ENCODE data around the gene AMACR.

The AMACR gene

GRCh38 chr5:34030048-34030447, 22.2 kb upstream of the AMACR start:
- H3K4me3 ChIP-seq: no peak overlapping the region
- H3K27ac ChIP-seq: no peak overlapping the region
- H3K27me3 ChIP-seq: no peaks in the 10 kb centered on the region
- no peaks in the 10 kb centered on the region for H3K4me1 ChIP-seq
- TF ChIP-seq Cebpa-rat (IDR thresholded peaks at IDR 0.05): no peak
- H3K4me2 ChIP-seq: no peak overlapping the region
- no peak overlapping the region for H3K9ac ChIP-seq
- no peaks in the 10 kb centered on the region for H3K9me3 ChIP-seq (replicated peaks in 1 of 11)
- peaks cover 0 to 64% (median 27%) of the 10 kb centered on the region in 11 experiments; a peak in 17 of 22 replicates for H3K36me3 ChIP-seq
- H4K20me1 ChIP-seq: no peaks in the 10 kb centered on the region

GRCh38 chr5:34028349-34028748, 20.5 kb upstream of the AMACR start:
- Histone ChIP-seq H3K27me3 (no peaks in the 10 kb centered on the region), H4K20me1 (no peaks in the 10 kb centered on the region), H3K9me3 (replicated peaks in 1 of 11) (no peaks in the 10 kb centered on the region), H3K36me3 (peaks cover 0 to 64% (median 26%) of the 10 kb centered on the region in 11 experiments; a peak in 15 of 22 replicates), H3K4me1 (no peaks in the 10 kb centered on the region), H3K4me3 (no peak overlapping the region), H3K4me2 (no peak overlapping the region), H3K27ac (no peak overlapping the region), H3K9ac (no peak overlapping the region)
- no peak for TF ChIP-seq Cebpa-rat (IDR thresholded peaks at IDR 0.05)

GRCh38 chr5:34026089-34026761, 18.4 kb upstream of the AMACR start:
- TF ChIP-seq Cebpa-rat (IDR thresholded peaks at IDR 0.05): no peak
- Histone ChIP-seq H3K4me1 (peaks cover 0 to 10% (median 3%) of the 10 kb centered on the region in 10 experiments; a peak in 6 of 20 replicates), H3K27ac (no peak overlapping the region), H3K4me3 (no peak overlapping the region), H4K20me1 (no peaks in the 10 kb centered on the region), H3K27me3 (no peaks in the 10 kb centered on the region), H3K9ac (no peak overlapping the region), H3K4me2 (no peak overlapping the region), H3K36me3 (peaks cover 0 to 64% (median 25%) of the 10 kb centered on the region in 11 experiments; a peak in 14 of 22 replicates), H3K9me3 (replicated peaks in 1 of 11) (no peaks in the 10 kb centered on the region)

- TF ChIP-seq Cebpa-rat (IDR thresholded peaks at IDR 0.05): no peak
- Histone ChIP-seq H3K9ac (no peak overlapping the region), H3K4me3 (no peak overlapping the region), H3K27ac (no peak overlapping the region), H4K20me1 (no peaks in the 10 kb centered on the region), H3K9me3 (replicated peaks in 1 of 11) (no peaks in the 10 kb centered on the region), H3K27me3 (no peaks in the 10 kb centered on the region), H3K4me1 (peaks cover 0 to 10% (median 3%) of the 10 kb centered on the region in 10 experiments; a peak in 6 of 20 replicates), H3K4me2 (peak overlapping the region in 2 of 11 experiments; percentile 5 to 10; a peak in 1 of 22 replicates), H3K36me3 (peaks cover 0 to 75% (median 36%) of the 10 kb centered on the region in 11 experiments; a peak in 15 of 22 replicates)
Observed at GRCh38 chr5:34022121-34022705, 14.4 kb upstream of the AMACR start.

- H3K9me3 ChIP-seq (replicated peaks in 1 of 11): no peaks in the 10 kb centered on the region
- H3K27ac ChIP-seq: no peak overlapping the region
- no peak overlapping the region for H3K4me2 ChIP-seq
- H3K4me3 ChIP-seq: no peak overlapping the region
- H3K9ac ChIP-seq: no peak overlapping the region
- TF ChIP-seq Cebpa-rat (IDR thresholded peaks at IDR 0.05): no peak
- H3K36me3 ChIP-seq: peaks cover 0 to 67% (median 36%) of the 10 kb centered on the region in 11 experiments; a peak in 15 of 22 replicates
- no peaks in the 10 kb centered on the region for H4K20me1 ChIP-seq
- H3K4me1 ChIP-seq: peaks cover 0 to 10% (median 3%) of the 10 kb centered on the region in 10 experiments; a peak in 6 of 20 replicates
- H3K27me3 ChIP-seq: no peaks in the 10 kb centered on the region
Observed at GRCh38 chr5:34021334-34021733, 13.5 kb upstream of the AMACR start.

- Histone ChIP-seq H4K20me1 (no peaks in the 10 kb centered on the region), H3K4me1 (peaks cover 0 to 10% (median 3%) of the 10 kb centered on the region in 10 experiments; a peak in 6 of 20 replicates), H3K9me3 (replicated peaks in 1 of 11) (no peaks in the 10 kb centered on the region), H3K9ac (no peak overlapping the region), H3K27me3 (no peaks in the 10 kb centered on the region), H3K36me3 (peaks cover 0 to 61% (median 33%) of the 10 kb centered on the region in 11 experiments; a peak in 15 of 22 replicates), H3K4me2 (no peak overlapping the region), H3K4me3 (no peak overlapping the region), H3K27ac (no peak overlapping the region)
- no peak for TF ChIP-seq Cebpa-rat (IDR thresholded peaks at IDR 0.05)
Observed at GRCh38 chr5:34020726-34021125, 12.9 kb upstream of the AMACR start.

GRCh38 chr5:34017254-34017653, 9.4 kb upstream of the AMACR start:
- no peak for TF ChIP-seq Cebpa-rat (IDR thresholded peaks at IDR 0.05)
- Histone ChIP-seq H3K27me3 (no peaks in the 10 kb centered on the region), H3K4me2 (no peak overlapping the region), H4K20me1 (no peaks in the 10 kb centered on the region), H3K4me1 (peaks cover 0 to 9% (median 2%) of the 10 kb centered on the region in 10 experiments; a peak in 6 of 20 replicates), H3K27ac (no peak overlapping the region), H3K9ac (no peak overlapping the region), H3K9me3 (replicated peaks in 1 of 11) (no peaks in the 10 kb centered on the region), H3K36me3 (peaks cover 0 to 27% (median 16%) of the 10 kb centered on the region in 11 experiments; a peak in 10 of 22 replicates), H3K4me3 (no peak overlapping the region)

GRCh38 chr5:34016750-34017149, 8.9 kb upstream of the AMACR start:
- H4K20me1 ChIP-seq: no peaks in the 10 kb centered on the region
- H3K9me3 ChIP-seq (replicated peaks in 1 of 11): no peaks in the 10 kb centered on the region
- peaks cover 0 to 4% (median 0%) of the 10 kb centered on the region in 10 experiments; a peak in 2 of 20 replicates for H3K4me1 ChIP-seq
- H3K27me3 ChIP-seq: no peaks in the 10 kb centered on the region
- no peak overlapping the region for H3K9ac ChIP-seq
- H3K4me3 ChIP-seq: no peak overlapping the region
- H3K27ac ChIP-seq: no peak overlapping the region
- peaks cover 0 to 26% (median 14%) of the 10 kb centered on the region in 11 experiments; a peak in 9 of 22 replicates for H3K36me3 ChIP-seq
- no peak overlapping the region for H3K4me2 ChIP-seq
- TF ChIP-seq Cebpa-rat (IDR thresholded peaks at IDR 0.05): no peak

GRCh38 chr5:34016222-34016621, 8.4 kb upstream of the AMACR start:
- H3K9ac ChIP-seq: no peak overlapping the region
- TF ChIP-seq Cebpa-rat (IDR thresholded peaks at IDR 0.05): no peak
- H3K27me3 ChIP-seq: no peaks in the 10 kb centered on the region
- no peaks in the 10 kb centered on the region for H3K9me3 ChIP-seq (replicated peaks in 1 of 11)
- H4K20me1 ChIP-seq: no peaks in the 10 kb centered on the region
- H3K4me3 ChIP-seq: no peak overlapping the region
- H3K36me3 ChIP-seq: peaks cover 0 to 26% (median 11%) of the 10 kb centered on the region in 11 experiments; a peak in 9 of 22 replicates
- no peak overlapping the region for H3K27ac ChIP-seq
- H3K4me2 ChIP-seq: no peak overlapping the region
- no peaks in the 10 kb centered on the region for H3K4me1 ChIP-seq

Measured in BLaER1 treated with 17β-estradiol and CSF1 and Interleukin-3, amounts not matched to agents 10 nM and 100 nM (cell line).